CD4-positive, alpha-beta T cell (primary cell): ENCODE data around the gene SPATA19. TPM values are rescaled to one million over a fixed set of nuclear protein-coding genes. Genes with fewer than 3 reads are reported as not detected.

Source experiments
- ATAC-seq: fragments of 200-7000 bp; cut with Tn5 transposase; one replicate; pipeline ENCODE4 v1.10.0; 2022; ENCODE audit warnings: mild to moderate bottlenecking; ENCODE audit not compliant: poor library complexity
- CTCF ChIA-PET: fragments of 350-600 bp; sonication (Branson Sonifier 250); formaldehyde crosslinking; loops from one replicate; lab custom pipeline; 2021; ENCODE audit warnings: antibody characterized with exemption, inconsistent platforms; lab: Charles Lee
- POLR2A ChIA-PET: fragments of 350-600 bp; sonication (Branson Sonifier 250); formaldehyde crosslinking; loops from one replicate; lab custom pipeline; 2021; ENCODE audit warnings: antibody characterized with exemption, inconsistent platforms; lab: Charles Lee
- DNase-seq, 14 experiments: peaks; one replicate each; pipeline ENCODE4 v3.0.0-alpha.2; 2013 to 2020; ENCODE audit warnings: mixed read lengths in 2 of 14
- H3K27ac ChIP-seq, 2 donors: one replicate each; pipeline versions ENCODE4 v1.5.1 to v1.7.0; 2013; ENCODE audit warnings: low read length in 2 of 2, low read depth in 1 of 2, mild to moderate bottlenecking in 1 of 2
- H3K27me3 ChIP-seq, 2 experiments: 1 replicate in 1 of 2; 2 replicates in 1 of 2; pipeline versions ENCODE4 v1.6.1 to v1.7.0; 2013; ENCODE audit warnings: low read length in 2 of 2, control low read depth in 1 of 2, mild to moderate bottlenecking in 1 of 2, moderate library complexity in 1 of 2; ENCODE audit not compliant: insufficient read depth in 2 of 2, control insufficient read depth in 1 of 2
- H3K36me3 ChIP-seq: one replicate; pipeline ENCODE4 v1.6.1; 2013; ENCODE audit warnings: low read length, control low read depth; ENCODE audit not compliant: insufficient read depth
- H3K4me1 ChIP-seq: one replicate; pipeline ENCODE4 v1.6.1; 2013; ENCODE audit warnings: low read length, control low read depth; ENCODE audit not compliant: insufficient read depth
- H3K4me3 ChIP-seq: one replicate; pipeline ENCODE4 v1.5.1; 2013; ENCODE audit warnings: mild to moderate bottlenecking, low read length, moderate library complexity
- H3K9me3 ChIP-seq, 2 experiments: 1 replicate in 1 of 2; 2 replicates in 1 of 2; pipeline versions ENCODE4 v1.6.1 to v1.7.0; 2013; ENCODE audit warnings: low read length in 2 of 2, mild to moderate bottlenecking in 2 of 2, control low read depth in 1 of 2, moderate library complexity in 1 of 2; ENCODE audit not compliant: control insufficient read depth in 1 of 2, insufficient read depth in 1 of 2
- H3K27ac Mint-ChIP-seq: one replicate; pipeline ENCODE4 v1.8.0; 2020; ENCODE audit warnings: mixed read lengths
- H3K27me3 Mint-ChIP-seq: one replicate; pipeline ENCODE4 v1.8.0; 2021; ENCODE audit warnings: mixed read lengths
- H3K36me3 Mint-ChIP-seq: one replicate; pipeline ENCODE4 v1.8.0; 2021; ENCODE audit warnings: low read depth, mixed read lengths
- H3K4me1 Mint-ChIP-seq: one replicate; pipeline ENCODE4 v1.8.0; 2021; ENCODE audit warnings: low read depth, mixed read lengths
- H3K4me3 Mint-ChIP-seq: one replicate; pipeline ENCODE4 v1.8.0; 2020; ENCODE audit warnings: mild to moderate bottlenecking, mixed read lengths
- H3K9me3 Mint-ChIP-seq: one replicate; pipeline ENCODE4 v1.8.0; 2020; ENCODE audit warnings: mixed read lengths
- CTCF ChIP-seq: fragments of 200-600 bp; IDR thresholded peaks from one replicate; pipeline ENCODE4 v1.8.0; 2022; ENCODE audit warnings: antibody characterized with exemption, mild to moderate bottlenecking
- intact Hi-C, 2 experiments: fragments of 100-400 bp; cut with DNase I in 1 of 2; cut with micrococcal nuclease in 1 of 2; formaldehyde crosslinking; loops; one replicate each; pipeline versions ENCODE4 v1.15.1 to v1.9.0; 2023 to 2025; cut with DNase I, micrococcal nuclease
- total RNA-seq, 174 experiments: library from RNA in 2 of 174; stranded (reverse) in 2 of 174; gene quantifications; one replicate each; pipeline ENCODE4 v1.2.3 and lab custom pipeline; 2021 to 2026

The SPATA19 gene
- total RNA-seq, 2 experiments from 2014 or later: not detected

GRCh38 chr11:133809569-133810491 is 35.5 kb downstream of the SPATA19 start:
- CTCF ChIA-PET: no interaction called here

GRCh38 chr11:133808393-133809140 is 36.7 kb downstream of the SPATA19 start:
- CTCF ChIA-PET: no interaction called here
- TF ChIP-seq CTCF: no peak
- Mint-ChIP-seq H3K4me1 (no peaks in the 10 kb centered on the region), H3K27me3 (peaks cover 8% of the 10 kb centered on the region), H3K27ac (no peak overlapping the region), H3K4me3 (no peak overlapping the region), H3K36me3 (no peaks in the 10 kb centered on the region), H3K9me3 (no peaks in the 10 kb centered on the region)
- Histone ChIP-seq H3K27me3 (peaks cover 0 to 3% of the 10 kb centered on the region in 2 experiments), H3K4me3 (no peak overlapping the region), H3K27ac (no peak overlapping the region), H3K9me3 (peaks cover 0 to 15% of the 10 kb centered on the region in 2 experiments), H3K4me1 (no peaks in the 10 kb centered on the region), H3K36me3 (no peaks in the 10 kb centered on the region)
- POLR2A ChIA-PET: no interaction called here
- intact Hi-C loops: no loop called here
- ATAC-seq: no peak
- DNase-seq: no peak

More at GRCh38 chr11:133809569-133810491, 35.5 kb downstream of the SPATA19 start:
- Mint-ChIP-seq H3K27ac (no peak overlapping the region), H3K4me3 (no peak overlapping the region), H3K36me3 (no peaks in the 10 kb centered on the region), H3K4me1 (no peaks in the 10 kb centered on the region), H3K27me3 (peaks cover 19% of the 10 kb centered on the region), H3K9me3 (no peaks in the 10 kb centered on the region)
- ATAC-seq (no peak), DNase-seq (no peak)
- H3K4me3 ChIP-seq: no peak overlapping the region
- peaks cover 0 to 15% of the 10 kb centered on the region in 2 experiments for H3K9me3 ChIP-seq
- H3K36me3 ChIP-seq: no peaks in the 10 kb centered on the region
- intact Hi-C loops: no loop called here
- POLR2A ChIA-PET: no interaction called here
- no peak for TF ChIP-seq CTCF
- no peaks in the 10 kb centered on the region for H3K4me1 ChIP-seq
- H3K27me3 ChIP-seq: peaks cover 0 to 3% of the 10 kb centered on the region in 2 experiments
- H3K27ac ChIP-seq: no peak overlapping the region

- intact Hi-C loops: no loop called here
- Histone ChIP-seq H3K27ac (no peak overlapping the region), H3K4me3 (no peak overlapping the region), H3K9me3 (peaks cover 0 to 9% of the 10 kb centered on the region in 2 experiments), H3K36me3 (no peaks in the 10 kb centered on the region), H3K4me1 (no peaks in the 10 kb centered on the region), H3K27me3 (peaks cover 0 to 2% of the 10 kb centered on the region in 2 experiments)
- no peak overlapping the region for H3K27ac Mint-ChIP-seq
- no peaks in the 10 kb centered on the region for H3K9me3 Mint-ChIP-seq
- H3K4me1 Mint-ChIP-seq: no peaks in the 10 kb centered on the region
- ChIA-PET CTCF (no interaction called here), POLR2A (no interaction called here)
- peaks cover 8% of the 10 kb centered on the region for H3K27me3 Mint-ChIP-seq
- H3K4me3 Mint-ChIP-seq: no peak overlapping the region
- H3K36me3 Mint-ChIP-seq: no peaks in the 10 kb centered on the region
- TF ChIP-seq CTCF: no peak
- no peak for DNase-seq
- no peak for ATAC-seq
Observed at GRCh38 chr11:133803026-133803425, 42.3 kb downstream of the SPATA19 start.
